ENCODE measurements around the gene ACBD6. TPM values are rescaled to one million over a fixed set of nuclear protein-coding genes. Genes with fewer than 3 reads are reported as not detected.

ACBD6 gene
- total and polyA plus RNA-seq, 12 donors, result 16.2 to 30.0 (median 21.0) TPM

DNA sequence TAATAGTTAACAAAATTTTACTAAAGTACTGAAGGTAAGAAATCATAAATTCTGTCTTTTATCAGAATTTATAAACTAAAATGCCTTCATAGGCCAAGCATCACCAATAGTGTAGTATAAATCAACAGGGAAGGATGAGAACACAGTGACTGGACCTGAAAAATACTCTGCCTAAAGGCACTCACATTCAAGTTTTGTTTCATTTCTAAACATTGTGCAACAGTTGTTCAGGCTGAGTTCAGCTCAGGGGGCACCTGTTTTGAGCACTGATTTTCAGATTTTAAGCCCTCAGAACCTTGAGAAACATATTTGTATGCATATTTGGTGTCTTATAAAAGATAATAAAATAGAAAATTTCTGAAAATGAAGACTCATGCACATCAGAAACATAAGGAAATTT is 12.4 kb downstream of the ACBD6 start:
- no peaks in the 10 kb centered on the region for H3K9me3 ChIP-seq
- intact Hi-C loops (cut with DNase I), result loop anchor here in 2 of 10 donors (10.0 kb wide), 1 partner anchor 305 kb away; no protein-coding TSS in a partner anchor
- no peak overlapping the region for H3K27ac ChIP-seq
- TF ChIP-seq CTCF (IDR thresholded peaks at IDR 0.05), result no peak
- ATAC-seq (no peak), DNase-seq (no peak)
- peaks cover 0 to 90% (median 6%) of the 10 kb centered on the region in 9 donors for H3K36me3 ChIP-seq
- no peaks in the 10 kb centered on the region for H3K27me3 ChIP-seq
- H3K4me1 ChIP-seq, result no peaks in the 10 kb centered on the region
- no peak overlapping the region for H3K4me3 ChIP-seq

DNA sequence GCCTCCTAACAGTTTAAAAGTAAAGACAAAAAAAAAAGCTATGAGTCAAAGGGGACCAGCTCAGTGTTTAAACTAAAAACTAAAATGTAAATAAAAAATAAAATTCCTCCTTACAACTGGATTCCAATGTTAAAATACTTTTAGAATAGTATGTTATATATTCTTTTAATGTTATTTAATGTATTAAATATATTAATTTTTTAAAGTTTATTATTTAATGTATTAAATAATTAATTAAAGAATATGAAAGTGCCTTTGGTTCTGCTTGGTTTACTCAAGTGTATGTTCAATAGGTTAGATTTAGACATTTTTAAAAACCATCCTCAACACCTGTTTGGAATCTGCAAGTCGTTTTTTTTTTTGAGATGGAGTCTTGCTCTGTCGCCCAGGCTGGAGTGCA is 13.1 kb downstream of the ACBD6 start:
- DNase-seq (no peak), ATAC-seq (no peak)
- no peak overlapping the region for H3K4me3 ChIP-seq
- H3K4me1 ChIP-seq, result no peaks in the 10 kb centered on the region
- intact Hi-C loops (cut with DNase I), result loop anchor here in 2 of 10 donors (10.0 kb wide), 1 partner anchor 305 kb away; no protein-coding TSS in a partner anchor
- H3K27me3 ChIP-seq, result no peaks in the 10 kb centered on the region
- peaks cover 0 to 92% (median 6%) of the 10 kb centered on the region in 9 donors for H3K36me3 ChIP-seq
- TF ChIP-seq CTCF (IDR thresholded peaks at IDR 0.05), result no peak
- H3K9me3 ChIP-seq, result no peaks in the 10 kb centered on the region
- no peak overlapping the region for H3K27ac ChIP-seq
- 95 to 97% methylated on average over 2 of the region's 2 CpGs for WGBS, 2 donors

GRCh38 chr1:180488661-180489060 is 13.7 kb downstream of the ACBD6 start:
- ATAC-seq, result no peak
- peaks cover 0 to 85% (median 6%) of the 10 kb centered on the region in 9 donors for H3K36me3 ChIP-seq
- H3K27ac ChIP-seq, result no peak overlapping the region
- no peaks in the 10 kb centered on the region for H3K4me1 ChIP-seq
- WGBS, 2 donors, result 87 to 88% methylated on average over 2 of the region's 2 CpGs
- no peaks in the 10 kb centered on the region for H3K27me3 ChIP-seq
- TF ChIP-seq CTCF (IDR thresholded peaks at IDR 0.05), result no peak
- DNase-seq, result no peak
- intact Hi-C loops (cut with DNase I), result loop anchor here in 2 of 10 donors (10.0 kb wide), 1 partner anchor 304 kb away; no protein-coding TSS in a partner anchor
- no peak overlapping the region for H3K4me3 ChIP-seq
- no peaks in the 10 kb centered on the region for H3K9me3 ChIP-seq

DNA sequence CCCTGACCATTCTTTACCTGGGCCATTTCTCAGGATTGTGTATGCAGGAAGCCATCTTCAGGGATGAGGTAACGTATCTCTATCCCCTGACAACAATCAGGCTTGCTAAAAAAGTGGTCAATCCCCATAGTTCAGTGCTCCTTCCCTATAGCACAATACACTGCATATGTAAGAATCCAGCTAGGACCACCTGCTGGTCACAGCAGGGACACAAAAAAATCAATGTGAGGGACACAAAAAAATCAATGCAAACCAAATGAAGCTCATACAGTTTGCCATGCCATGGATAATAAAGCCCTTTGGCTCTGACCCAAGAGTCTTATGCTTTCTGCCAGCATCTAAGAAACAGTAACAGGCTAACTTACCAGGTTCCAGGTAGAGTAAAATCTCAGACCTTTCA is 16.3 kb downstream of the ACBD6 start:
- no peak overlapping the region for H3K4me3 ChIP-seq
- H3K27ac ChIP-seq, result no peak overlapping the region
- intact Hi-C loops (cut with DNase I), result loop anchor here in 2 of 10 donors (10.0 kb wide), 1 partner anchor 301 kb away; no protein-coding TSS in a partner anchor
- peaks cover 0 to 9% (median 0%) of the 10 kb centered on the region in 9 donors for H3K4me1 ChIP-seq
- WGBS, 2 donors, result 89 to 97% methylated on average over 1 of the region's 1 CpG
- peaks cover 0 to 62% (median 3%) of the 10 kb centered on the region in 9 donors for H3K36me3 ChIP-seq
- no peak for TF ChIP-seq CTCF (IDR thresholded peaks at IDR 0.05)
- H3K9me3 ChIP-seq, result no peaks in the 10 kb centered on the region
- ATAC-seq (no peak), DNase-seq (no peak)
- no peaks in the 10 kb centered on the region for H3K27me3 ChIP-seq
